GM10248 (cell line): ENCODE data around the gene EID3.

ENCODE experiments used
- CTCF ChIA-PET: fragments of 300-600 bp; sonication (Branson Sonifier 250); formaldehyde crosslinking; extraction: SDS; loops from one replicate; lab custom pipeline; 2021; ENCODE audit warnings: antibody characterized with exemption; lab: Yijun Ruan, JAX
- POLR2A ChIA-PET: fragments of 350-650 bp; sonication (Branson Sonifier 250); formaldehyde crosslinking; extraction: SDS; loops from one replicate; lab custom pipeline; 2020; ENCODE audit warnings: antibody characterized with exemption; lab: Yijun Ruan, JAX
- DNase-seq: peaks from one replicate; pipeline ENCODE4 v3.0.0; 2012; ENCODE audit errors: extremely low spot score
- CTCF ChIP-seq: IDR thresholded peaks from 2 replicates; pipeline ENCODE4 v1.5.1; 2012; ENCODE audit warnings: mild to moderate bottlenecking, low read depth; ENCODE audit errors: extremely low read depth, missing control alignments, control extremely low read depth

EID3 gene

GRCh38 chr12:104286516-104287482 lies 16.7 kb upstream of the EID3 start:
- DNase-seq = peak; percentile 90
- no peak for TF ChIP-seq CTCF
- ChIA-PET CTCF (interaction anchor here (0.7 to 4.7 kb wide), 11 partner anchors 10 to 177 kb away, joined by 3 to 30 read pairs (median 4); partner anchors contain the start of gene EID3), POLR2A (interaction anchor here (0.6 to 2.2 kb wide), 8 partner anchors 9 to 357 kb away, joined by 3 to 19 read pairs (median 4); partner anchors contain the start of genes HCFC2, HSP90B1 and NFYB)

GRCh38 chr12:104288635-104289274 lies 14.8 kb upstream of the EID3 start:
- ChIA-PET CTCF (interaction anchor here (0.7 to 4.7 kb wide), 11 partner anchors 11 to 87 kb away, joined by 3 to 30 read pairs (median 5); partner anchors contain the start of gene EID3), POLR2A (interaction anchor here (0.6 to 2.1 kb wide), 6 partner anchors 9 to 205 kb away, joined by 3 to 6 read pairs (median 4); partner anchors contain the start of gene EID3)
- DNase-seq = peak; percentile 90
- TF ChIP-seq CTCF = peak; percentile 9

- POLR2A ChIA-PET = interaction anchor here (0.6 kb wide), 3 partner anchors 31 to 817 kb away, joined by 3 read pairs; partner anchors contain the start of gene WASHC4
- no peak for TF ChIP-seq CTCF
- DNase-seq = no peak
- CTCF ChIA-PET = interaction anchor here (1.2 to 1.8 kb wide), 2 partner anchors 74 to 157 kb away, joined by 3 to 5 read pairs; no protein-coding TSS in a partner anchor
Measured at GRCh38 chr12:104290320-104290719, 13.2 kb upstream of the EID3 start.

- ChIA-PET POLR2A (interaction anchor here (0.6 kb wide), 2 partner anchors 9 to 1051 kb away, joined by 4 read pairs; no protein-coding TSS in a partner anchor), CTCF (interaction anchor here (1.2 kb wide), 1 partner anchor 157 kb away, joined by 3 read pairs; no protein-coding TSS in a partner anchor)
- no peak for TF ChIP-seq CTCF
- no peak for DNase-seq
Measured at GRCh38 chr12:104290855-104291254, 12.7 kb upstream of the EID3 start.

- CTCF ChIA-PET = interaction anchor here (0.8 to 2.3 kb wide), 3 partner anchors 10 to 451 kb away, joined by 3 to 5 read pairs (median 3); partner anchors contain the start of gene NT5DC3
- POLR2A ChIA-PET = interaction anchor here (0.6 kb wide), 1 partner anchor 113 kb away, joined by 5 read pairs; no protein-coding TSS in a partner anchor
- DNase-seq = no peak
- no peak for TF ChIP-seq CTCF
Measured at GRCh38 chr12:104291867-104292524, 11.5 kb upstream of the EID3 start.
